Measurements from ENCODE around the gene FAM3A. TPM values are rescaled to one million over a fixed set of nuclear protein-coding genes. Genes with fewer than 3 reads are reported as not detected.

Gene FAM3A
- total and polyA plus RNA-seq, 9 of the 15 experiments (the other 6 are each of a cell fraction or from before 2014, with no cell fraction given): 0.75 to 70.6 (median 27.0) TPM

DNA sequence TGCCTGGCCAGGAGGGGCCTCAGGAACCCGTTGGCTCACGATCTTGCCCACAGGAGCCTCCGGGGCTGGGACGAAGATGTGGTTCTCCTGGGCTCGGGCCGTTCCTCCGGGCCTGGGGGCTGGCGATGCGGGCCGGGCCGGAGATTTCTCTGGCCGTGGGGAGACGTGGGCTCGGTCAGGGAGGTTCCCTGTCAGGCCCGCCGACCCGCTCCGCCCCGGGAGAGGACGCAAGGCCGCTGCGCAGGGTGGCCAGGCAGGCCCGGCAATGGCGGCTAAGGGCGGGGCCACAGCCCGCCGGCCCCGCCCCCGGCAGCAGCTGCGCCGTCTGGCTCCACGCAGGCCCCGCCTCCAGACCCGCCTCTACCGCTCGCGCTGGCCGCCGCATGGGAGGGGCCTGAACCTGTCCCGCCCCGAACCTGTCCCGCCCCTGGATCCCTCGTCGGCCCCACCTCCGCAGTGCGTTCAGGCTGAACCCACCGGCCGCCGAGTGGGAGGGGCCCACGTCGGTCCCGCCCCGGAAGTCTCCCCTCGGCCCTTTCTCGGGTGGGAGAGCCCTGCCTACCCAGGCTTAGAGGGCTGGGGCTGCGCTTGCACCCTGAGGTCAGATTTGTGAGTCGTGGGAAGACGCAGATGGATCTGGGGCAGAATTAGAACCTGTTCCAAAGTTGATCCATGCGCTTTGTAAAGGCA lies at the start of gene FAM3A (continued):
- TF ChIP-seq, protein P1, sequence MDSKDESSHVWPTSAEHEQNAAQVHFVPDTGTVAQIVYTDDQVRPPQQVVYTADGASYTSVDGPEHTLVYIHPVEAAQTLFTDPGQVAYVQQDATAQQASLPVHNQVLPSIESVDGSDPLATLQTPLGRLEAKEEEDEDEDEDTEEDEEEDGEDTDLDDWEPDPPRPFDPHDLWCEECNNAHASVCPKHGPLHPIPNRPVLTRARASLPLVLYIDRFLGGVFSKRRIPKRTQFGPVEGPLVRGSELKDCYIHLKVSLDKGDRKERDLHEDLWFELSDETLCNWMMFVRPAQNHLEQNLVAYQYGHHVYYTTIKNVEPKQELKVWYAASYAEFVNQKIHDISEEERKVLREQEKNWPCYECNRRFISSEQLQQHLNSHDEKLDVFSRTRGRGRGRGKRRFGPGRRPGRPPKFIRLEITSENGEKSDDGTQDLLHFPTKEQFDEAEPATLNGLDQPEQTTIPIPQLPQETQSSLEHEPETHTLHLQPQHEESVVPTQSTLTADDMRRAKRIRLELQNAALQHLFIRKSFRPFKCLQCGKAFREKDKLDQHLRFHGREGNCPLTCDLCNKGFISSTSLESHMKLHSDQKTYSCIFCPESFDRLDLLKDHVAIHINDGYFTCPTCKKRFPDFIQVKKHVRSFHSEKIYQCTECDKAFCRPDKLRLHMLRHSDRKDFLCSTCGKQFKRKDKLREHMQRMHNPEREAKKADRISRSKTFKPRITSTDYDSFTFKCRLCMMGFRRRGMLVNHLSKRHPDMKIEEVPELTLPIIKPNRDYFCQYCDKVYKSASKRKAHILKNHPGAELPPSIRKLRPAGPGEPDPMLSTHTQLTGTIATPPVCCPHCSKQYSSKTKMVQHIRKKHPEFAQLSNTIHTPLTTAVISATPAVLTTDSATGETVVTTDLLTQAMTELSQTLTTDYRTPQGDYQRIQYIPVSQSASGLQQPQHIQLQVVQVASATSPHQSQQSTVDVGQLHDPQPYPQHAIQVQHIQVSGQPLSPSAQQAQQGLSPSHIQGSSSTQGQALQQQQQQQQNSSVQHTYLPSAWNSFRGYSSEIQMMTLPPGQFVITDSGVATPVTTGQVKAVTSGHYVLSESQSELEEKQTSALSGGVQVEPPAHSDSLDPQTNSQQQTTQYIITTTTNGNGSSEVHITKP (IDR thresholded peaks at IDR 0.05; ENCODE audit: partially characterized antibody): peak; percentile 73
- 0 out of 2 replicates have a peak, but pooled peaks have one; percentile 54 for TF ChIP-seq ZNF395 (CRISPR knock-in tag; IDR thresholded peaks at IDR 0.05)
- peak; percentile 62; the same call in 1 of the 2 replicates for TF ChIP-seq ZBTB7A (IDR thresholded peaks at IDR 0.05; ENCODE audit: borderline replicate concordance, control insufficient read depth, low read depth, low read length)
- TF ChIP-seq POLR2A (conservative IDR thresholded peaks at IDR 0.05): peak; percentile 83
- TF ChIP-seq, protein P2, sequence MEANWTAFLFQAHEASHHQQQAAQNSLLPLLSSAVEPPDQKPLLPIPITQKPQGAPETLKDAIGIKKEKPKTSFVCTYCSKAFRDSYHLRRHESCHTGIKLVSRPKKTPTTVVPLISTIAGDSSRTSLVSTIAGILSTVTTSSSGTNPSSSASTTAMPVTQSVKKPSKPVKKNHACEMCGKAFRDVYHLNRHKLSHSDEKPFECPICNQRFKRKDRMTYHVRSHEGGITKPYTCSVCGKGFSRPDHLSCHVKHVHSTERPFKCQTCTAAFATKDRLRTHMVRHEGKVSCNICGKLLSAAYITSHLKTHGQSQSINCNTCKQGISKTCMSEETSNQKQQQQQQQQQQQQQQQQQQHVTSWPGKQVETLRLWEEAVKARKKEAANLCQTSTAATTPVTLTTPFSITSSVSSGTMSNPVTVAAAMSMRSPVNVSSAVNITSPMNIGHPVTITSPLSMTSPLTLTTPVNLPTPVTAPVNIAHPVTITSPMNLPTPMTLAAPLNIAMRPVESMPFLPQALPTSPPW (CRISPR knock-in tag; IDR thresholded peaks at IDR 0.05): 0 out of 2 replicates have a peak, but pooled peaks have one; percentile 29
- TF ChIP-seq ELF4 (CRISPR knock-in tag; IDR thresholded peaks at IDR 0.05): no peak
- TF ChIP-seq POLR2H (tag; IDR thresholded peaks at IDR 0.05; ENCODE audit: low read depth): peak; percentile 66
- TF ChIP-seq GTF2E2 (tag; IDR thresholded peaks at IDR 0.05): 0 out of 2 replicates have a peak, but pooled peaks have one; percentile 16
- TF ChIP-seq CCNT2 (IDR thresholded peaks at IDR 0.05; ENCODE audit: borderline replicate concordance, extremely low read depth, insufficient read length, low read depth, low read length): peak; percentile 49
- TF ChIP-seq TBP (optimal IDR thresholded peaks at IDR 0.05; ENCODE audit: low read depth, low read length): peak; percentile 47
